CD4-positive, alpha-beta T cell treated with Interleukin-2 at 100 ng/mL for 4 hours (primary cell): Measurements from ENCODE around the gene KLF16.
"Not testable (repeated sequence)": the region's sequence is repeated elsewhere in the genome, so short reads cannot be mapped to it uniquely, and the experiment has no call there.

Experiments
- DNase-seq: peaks from one replicate; pipeline ENCODE4 v3.0.0-alpha.2; 2020; ENCODE audit warnings: low spot score

Gene KLF16

GRCh38 chr19:1863328-1863637, at the start of gene KLF16:
Gene KLF16, minus strand, starts transcription at chr19:1863579. Its CDS starts 82 bp downstream, at chr19:1863497.
- no peak for DNase-seq

DNA sequence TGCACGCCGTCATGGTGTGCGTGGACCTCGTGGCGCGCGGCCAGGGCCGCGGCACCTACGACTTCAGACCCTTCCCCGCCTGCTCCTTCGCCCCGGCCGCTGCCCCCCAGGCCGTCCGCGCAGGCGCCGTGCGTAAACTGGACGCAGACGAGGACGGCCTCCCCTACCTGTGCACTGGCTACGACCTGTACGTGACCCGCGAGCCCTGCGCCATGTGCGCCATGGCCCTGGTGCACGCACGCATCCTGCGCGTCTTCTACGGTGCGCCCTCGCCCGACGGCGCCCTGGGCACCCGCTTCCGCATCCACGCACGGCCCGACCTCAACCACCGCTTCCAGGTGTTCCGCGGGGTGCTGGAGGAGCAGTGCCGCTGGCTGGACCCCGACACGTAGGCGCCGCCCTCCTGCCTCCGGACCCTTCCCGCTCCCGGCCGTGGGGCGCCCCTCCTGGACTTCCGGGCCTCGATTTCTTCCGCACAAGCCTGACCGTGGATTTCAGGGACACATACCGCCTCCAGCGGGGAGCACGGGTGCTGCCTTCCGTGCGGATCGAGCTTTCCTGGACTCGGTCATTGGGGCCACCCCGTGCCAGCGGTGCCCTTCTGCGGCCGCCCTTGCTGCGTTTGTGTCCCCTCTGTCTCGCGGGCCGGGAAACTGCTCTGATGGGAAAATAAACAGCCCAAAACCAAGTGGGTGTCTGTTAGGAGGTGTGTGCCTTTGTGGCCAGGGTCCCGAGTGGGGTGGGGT, 49.6 kb upstream of the KLF16 start:
- no peak for DNase-seq

DNA sequence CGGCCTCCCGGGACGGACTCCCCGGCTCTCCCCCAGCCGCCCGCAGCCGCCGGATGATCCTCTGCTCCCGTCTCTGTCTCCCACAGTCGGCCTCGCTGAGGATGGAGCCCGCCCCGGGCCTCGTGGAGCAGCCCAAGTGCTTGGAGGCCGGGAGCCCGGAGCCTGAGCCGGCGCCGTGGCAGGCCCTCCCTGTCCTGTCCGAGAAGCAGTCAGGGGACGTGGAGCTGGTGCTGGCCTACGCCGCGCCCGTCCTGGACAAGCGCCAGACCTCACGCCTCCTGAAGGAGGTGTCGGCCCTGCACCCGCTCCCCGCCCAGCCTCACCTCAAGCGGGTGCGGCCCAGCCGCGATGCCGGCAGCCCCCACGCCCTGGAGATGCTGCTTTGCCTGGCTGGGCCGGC, 48.6 kb upstream of the KLF16 start:
- DNase-seq: no peak

DNA sequence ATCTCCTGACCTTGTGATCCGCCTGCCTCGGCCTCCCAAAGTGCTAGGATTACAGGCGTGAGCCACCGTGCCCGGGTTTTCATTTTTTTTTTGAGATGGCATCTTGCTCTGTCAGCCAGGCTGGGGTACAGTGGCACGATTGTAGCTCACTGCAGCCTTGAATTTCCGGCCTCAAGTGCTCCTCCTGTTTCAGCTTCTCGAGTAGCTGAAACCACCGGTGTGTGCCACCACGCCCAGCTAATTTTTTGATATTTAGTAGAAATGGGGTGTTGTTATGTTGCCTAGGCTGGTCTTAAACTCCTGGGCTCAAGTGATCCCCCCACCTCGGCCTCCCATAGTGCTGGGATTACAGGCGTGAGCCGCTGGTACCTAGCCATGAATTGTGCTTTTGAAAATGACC, 47.7 kb upstream of the KLF16 start:
- no peak for DNase-seq

DNA sequence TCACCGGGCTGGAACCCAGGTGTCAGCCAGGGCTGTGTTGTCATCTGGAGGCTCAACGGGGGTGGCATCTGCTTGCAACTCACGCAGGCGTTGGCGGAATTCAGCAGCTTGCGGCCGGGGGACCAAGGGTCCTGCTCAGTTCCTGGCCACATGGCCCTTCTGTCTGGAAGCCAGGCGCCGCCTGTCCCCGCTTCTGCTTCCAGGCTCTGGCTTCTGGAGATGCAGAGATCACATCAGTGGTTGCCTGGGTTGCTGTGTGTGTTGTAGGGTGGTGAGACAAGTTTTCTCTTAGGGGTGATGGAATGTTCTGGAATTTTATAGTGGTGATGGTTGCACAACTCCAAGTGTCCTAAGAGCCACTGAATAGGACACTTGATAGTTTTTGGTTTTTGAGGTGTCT, 46.8 kb upstream of the KLF16 start:
- DNase-seq: no peak

DNA sequence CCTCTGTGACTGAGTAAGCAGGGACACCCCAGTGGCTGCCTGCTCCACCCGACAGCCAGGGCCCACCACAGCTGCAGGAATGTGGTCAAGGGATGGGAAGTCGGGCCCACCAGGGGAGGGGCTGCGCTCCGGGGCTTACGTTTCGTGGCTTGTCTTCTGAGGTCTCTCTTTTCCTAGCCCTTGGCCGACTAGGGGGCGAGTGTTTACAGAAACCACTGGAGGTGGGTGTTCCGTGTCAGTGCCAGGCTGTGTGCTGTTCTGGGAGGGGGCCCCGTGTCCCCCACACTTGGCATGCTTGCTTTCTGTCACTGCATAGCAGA, 46.3 kb upstream of the KLF16 start:
- DNase-seq: no peak

GRCh38 chr19:1908364-1908678, 44.9 kb upstream of the KLF16 start:
- DNase-seq: no peak

GRCh38 chr19:1907563-1908363, 44.4 kb upstream of the KLF16 start:
- no peak for DNase-seq

GRCh38 chr19:1906985-1907562, 43.7 kb upstream of the KLF16 start:
- no peak for DNase-seq

DNA sequence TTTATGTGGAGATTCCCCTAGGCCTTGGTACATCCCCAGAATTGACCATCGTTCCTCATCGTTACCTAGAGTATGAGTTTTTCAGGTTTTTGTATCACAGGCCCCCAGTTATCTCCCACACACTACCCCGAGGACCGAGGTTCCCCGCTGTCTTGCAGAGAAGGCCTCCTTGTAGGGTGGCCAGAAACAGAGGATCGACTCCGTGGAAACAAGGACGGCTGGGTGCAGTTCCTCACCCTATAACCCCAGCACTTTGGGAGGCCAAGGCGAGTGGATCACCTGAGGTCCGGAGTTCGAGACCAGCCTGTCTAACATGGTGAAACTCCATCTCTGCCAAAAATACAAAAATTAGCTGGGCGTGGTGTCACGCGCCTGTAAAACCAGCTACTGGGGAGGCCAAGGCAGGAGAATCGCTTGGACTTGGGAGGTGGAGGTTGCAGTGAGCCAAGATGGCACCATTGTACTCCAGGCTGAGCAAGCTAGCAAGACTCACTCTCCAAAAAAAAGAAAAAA, 42.5 kb upstream of the KLF16 start:
- no peak for DNase-seq

GRCh38 chr19:1905110-1905862, 41.9 kb upstream of the KLF16 start, which contains the start of the genes ADAT3 and SCAMP4:
Gene ADAT3, plus strand, starts transcription at chr19:1905399. Its CDS starts 6,649 bp downstream, at chr19:1912048.
Gene SCAMP4, plus strand, starts transcription at chr19:1905399. Its CDS starts 9,621 bp downstream, at chr19:1915020.
- peak; percentile 99 for DNase-seq

DNA sequence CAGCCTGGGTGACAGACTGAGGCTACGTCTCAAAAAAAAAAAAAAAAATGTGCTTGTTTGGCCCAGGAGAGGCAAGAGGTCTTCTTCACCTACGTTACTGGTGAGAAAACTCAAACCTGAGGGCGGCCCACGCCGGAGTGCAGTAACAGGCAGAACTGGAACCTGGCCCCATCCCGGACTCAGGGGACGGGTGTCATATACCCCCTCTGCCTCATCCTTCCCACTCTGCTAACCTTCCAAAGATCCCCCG, 41.4 kb upstream of the KLF16 start:
- no peak for DNase-seq

DNA sequence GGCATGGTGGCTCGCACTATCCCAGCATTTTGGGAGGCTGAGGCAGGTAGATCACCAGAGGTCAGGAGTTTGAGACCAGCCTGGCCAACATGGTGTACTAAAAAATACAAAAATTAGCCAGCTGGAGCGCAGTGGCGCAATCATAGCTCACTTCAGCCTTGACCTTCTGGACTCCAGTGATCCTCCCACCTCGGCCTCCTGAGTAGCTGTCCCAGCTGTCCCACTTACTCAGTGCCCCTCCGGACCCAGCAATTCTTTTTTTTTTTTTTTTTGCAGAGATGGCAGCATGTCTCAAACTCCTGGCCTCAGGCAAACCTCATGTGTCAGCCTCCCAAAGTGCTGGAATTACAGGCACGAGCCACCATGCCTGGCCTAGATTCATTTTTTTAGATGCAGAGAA, 39.5 kb upstream of the KLF16 start:
- no peak for DNase-seq

DNA sequence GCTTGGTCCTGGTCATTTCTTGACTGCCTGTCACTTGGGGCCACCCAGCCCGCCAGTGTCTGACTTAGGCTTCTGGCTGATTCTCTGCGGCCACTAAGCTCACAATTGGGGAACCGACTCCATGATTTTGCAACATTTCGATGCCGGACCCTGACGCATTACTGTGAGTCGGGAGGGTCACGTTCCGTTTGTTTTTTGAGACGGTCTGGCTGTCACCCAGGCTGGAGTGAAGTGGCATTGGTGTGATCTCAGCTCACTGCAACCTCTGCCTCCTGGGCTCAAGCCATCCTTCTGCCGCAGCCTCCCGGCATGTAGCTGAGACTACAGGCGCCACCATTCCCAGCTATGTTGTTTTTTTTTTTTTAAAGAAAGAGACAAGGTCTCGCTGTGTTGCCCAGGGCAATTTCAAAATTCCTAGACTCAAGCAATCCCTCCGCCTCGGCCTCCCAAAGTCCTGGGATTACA, 38.6 kb upstream of the KLF16 start:
- DNase-seq: no peak

DNA sequence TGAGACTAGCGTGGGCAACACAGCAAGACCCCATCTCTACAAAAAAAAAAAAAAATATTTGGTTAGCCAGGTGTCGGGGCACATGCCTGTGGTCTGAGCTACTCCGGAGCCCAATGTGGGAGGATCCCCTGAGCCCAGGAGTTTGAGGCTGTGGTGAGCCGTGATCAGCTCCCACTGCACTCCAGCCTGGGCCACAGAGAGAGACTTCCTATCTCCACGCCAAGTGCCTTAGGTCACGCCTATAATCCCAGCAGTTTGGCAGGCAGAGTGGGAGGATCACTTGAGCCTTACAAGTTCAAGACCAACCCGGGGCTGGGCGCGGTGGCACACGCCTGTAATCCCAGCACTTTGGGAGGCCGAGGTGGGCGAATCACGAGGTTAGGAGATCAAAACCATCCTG, 33.1 kb upstream of the KLF16 start:
- DNase-seq: no peak

GRCh38 chr19:1893791-1894190, 30.4 kb upstream of the KLF16 start:
- no peak for DNase-seq

GRCh38 chr19:1889907-1890306, 26.5 kb upstream of the KLF16 start:
- DNase-seq: no peak

DNA sequence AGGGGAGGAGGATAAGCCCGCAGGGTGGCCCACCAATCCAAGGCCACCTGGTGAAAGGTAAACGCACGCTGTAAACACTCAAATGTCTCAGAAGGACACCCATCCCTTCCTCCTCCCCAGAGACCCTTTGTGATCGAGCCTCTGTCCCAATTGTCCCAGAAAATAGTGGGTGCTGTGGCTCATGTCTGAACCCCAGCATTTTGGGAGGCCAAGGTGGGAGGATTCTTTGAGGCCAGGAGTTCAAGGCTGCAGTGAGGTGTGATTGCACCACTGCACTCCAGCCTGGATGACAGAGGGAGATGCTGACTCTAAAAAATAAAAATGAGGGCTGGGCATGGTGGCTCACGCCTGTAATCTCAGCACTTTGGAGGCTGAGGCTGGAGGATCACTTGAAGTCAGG, 25.0 kb upstream of the KLF16 start:
- no peak for DNase-seq

DNA sequence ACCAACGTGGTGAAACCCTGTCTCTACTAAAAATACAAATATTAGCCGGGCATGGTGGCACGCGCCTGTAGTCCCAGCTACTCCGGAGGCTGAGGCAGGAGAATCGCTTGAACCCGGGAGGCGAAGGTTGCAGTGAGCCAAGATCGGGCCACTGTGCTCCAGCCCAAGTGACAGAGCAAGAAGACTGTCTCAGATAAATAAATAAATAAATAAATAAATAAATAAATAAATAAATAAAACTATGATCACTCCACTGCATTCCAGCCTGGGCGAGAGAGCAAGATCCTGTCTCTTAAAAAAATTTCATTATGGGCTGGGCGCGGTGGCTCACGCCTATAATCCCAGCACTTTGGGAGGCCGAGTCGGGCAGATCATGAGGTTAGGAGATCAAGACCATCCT, 23.0 kb upstream of the KLF16 start:
- DNase-seq: not testable (repeated sequence)

DNA sequence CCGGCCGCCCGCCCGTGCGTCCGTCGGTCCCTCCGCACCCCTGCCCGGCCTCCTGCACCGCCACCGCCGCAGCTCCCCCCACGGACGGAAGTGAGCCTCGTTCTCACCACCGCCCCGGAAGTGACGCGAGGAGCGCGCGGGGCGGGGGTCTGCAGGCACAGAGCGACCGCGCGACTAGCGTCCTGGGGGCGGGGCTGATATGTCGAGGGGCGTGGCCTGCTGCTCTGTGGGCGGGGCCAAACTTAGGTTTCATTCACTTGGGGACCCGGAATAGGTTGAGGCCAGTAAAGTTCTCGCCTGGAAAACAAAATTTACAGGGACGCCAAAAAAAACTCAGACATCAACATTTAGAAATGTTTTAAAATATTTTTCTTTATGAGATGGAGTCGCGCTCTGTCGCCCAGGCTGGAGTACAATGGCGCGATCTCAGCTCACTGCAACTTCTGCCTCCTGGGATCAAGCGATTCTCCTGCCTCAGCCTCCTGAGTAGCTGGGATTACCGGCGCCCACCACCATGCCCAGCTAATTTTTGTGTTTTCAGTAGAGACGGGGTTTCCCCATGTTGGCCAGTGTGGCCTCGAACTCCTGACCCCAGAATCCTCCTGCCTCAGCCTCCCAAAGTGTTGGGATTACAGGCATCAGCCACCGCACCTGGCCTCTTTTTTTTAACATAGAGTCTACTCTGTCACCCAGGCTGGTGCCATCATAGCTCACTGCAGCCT, 22.2 kb upstream of the KLF16 start, which contains the start of gene ABHD17A:
TSS of gene ABHD17A (minus strand) at position 99 of the 722 bp plus-strand sequence. CDS start 3,930 bp downstream, outside the sequence.
- DNase-seq: peak; percentile 93

DNA sequence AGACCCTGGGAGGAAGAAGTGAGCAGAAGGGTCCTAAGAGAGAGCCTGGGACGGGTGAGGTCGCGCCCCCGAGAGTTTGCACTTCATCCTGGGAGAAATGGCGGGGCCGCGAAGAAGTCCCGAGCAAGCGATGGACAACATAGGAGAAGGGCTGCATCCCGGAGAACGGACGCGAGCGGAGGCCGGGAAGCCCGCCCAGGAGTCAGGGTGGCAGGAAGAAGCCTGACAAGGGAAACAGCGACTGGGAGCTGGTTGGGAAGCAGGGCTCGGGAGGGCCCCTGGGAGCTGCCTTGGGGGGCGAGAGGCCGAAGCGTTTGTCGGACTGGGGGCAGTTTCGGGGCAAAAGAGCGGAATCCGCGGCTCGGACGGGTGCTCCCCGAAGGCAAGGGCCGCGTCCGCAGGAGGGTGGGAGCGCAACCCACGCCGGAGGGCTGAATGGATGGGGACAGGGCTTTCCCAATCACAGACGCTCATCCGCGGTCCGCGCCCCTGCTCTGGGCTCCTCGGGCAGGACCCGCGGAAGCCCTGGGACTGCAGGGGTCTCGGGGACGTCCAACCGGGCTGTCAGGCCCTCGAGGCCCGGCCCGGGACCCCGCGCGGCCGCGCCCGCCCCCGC, 21.4 kb upstream of the KLF16 start:
- DNase-seq: no peak
